HG02943 (cell line): ENCODE results near the gene TNS1.

Source experiments
- ATAC-seq: cut with Tn5 transposase; IDR thresholded peaks from one replicate; pipeline ENCODE4 v1.9.1; 2021; ENCODE audit warnings: mild to moderate bottlenecking, low read depth, moderate library complexity; ENCODE audit not compliant: unreplicated experiment

Gene TNS1

DNA sequence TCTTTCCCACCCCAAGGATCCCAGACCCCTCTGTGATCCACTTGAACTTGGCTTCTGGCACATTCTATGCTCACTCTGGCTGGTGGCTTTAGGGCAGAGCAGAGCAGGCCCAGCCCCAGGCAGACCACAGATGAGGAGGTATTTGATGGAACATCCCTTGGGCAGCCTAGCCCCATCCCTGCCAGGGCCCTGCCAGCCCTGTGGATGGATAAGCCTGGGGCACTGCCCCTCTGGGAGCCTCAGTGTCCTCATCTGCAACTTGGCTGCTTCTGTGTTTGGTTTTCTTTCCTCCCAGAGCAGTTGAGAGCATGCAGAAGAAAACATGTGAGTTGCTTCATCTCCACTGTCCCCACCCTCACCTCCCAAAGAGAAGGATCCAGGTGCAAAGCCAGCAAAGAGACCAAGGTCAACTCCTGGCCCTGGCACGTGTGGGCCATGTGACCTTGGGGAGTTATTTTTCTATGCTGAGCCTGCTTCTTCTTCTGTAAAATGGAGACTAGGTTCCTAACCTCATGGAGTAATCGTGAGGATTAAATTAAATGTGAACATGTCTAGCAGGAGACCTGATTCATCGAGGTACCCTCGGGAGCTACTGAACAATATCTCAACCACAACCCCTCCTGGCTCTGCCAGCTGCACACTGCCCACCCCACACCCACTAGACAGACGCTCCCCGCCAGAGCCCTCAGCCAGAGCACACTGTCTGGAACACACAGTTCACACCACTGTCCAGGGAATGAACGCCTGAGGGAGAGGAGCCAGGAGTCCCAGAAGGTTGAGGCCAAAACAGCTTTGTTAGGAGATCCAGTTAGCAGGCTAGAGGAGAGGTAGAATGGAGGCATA lies 14.6 kb upstream of the TNS1 start:
- ATAC-seq: no peak

GRCh38 chr2:218016810-218017209 lies 14.0 kb upstream of the TNS1 start:
- ATAC-seq: no peak

- no peak for ATAC-seq
These were observed 13.1 kb upstream of the TNS1 start for GRCh38 chr2:218015586-218016521.

- ATAC-seq: no peak
These were observed 12.2 kb upstream of the TNS1 start for GRCh38 chr2:218014706-218015585.

DNA sequence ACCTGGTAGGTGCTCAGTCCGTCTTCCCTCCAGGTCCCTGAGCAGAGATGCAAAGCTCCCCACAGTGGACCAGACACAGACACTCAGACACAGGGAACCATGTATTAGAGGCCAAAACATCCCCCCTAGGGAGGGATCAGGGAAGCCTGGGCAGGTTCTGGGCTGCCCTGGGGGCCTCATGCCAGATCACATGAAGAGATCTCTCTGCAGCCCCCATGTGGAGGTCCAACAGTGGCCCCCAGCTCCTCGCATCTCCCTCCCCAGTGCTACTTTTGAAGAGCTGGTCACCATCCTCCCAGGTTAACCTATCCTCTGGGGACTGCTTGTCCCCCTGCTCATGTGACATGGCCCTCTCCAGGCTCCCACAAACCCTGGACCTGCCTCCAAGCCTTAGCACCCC lies 10.5 kb upstream of the TNS1 start:
- ATAC-seq: no peak

DNA sequence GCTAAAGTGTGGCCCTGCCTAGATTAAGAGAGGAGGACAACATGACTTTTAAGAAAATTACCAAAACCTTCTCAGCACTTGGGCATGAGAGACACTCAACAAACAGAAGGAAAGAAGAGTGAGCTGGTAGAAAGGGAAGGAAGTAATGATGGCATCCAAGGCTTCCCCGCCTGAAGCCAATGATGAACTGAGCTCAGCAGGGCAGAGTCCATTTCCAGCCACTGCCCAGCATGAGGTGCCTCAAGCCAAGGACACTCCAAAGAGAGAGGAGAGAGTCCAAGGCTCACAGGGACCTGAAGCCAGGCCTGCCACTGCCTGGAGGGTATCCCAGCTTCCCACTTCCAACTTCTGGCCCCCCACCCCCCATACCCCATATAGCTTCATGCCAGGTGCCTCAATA lies 9.5 kb upstream of the TNS1 start:
- ATAC-seq: no peak

DNA sequence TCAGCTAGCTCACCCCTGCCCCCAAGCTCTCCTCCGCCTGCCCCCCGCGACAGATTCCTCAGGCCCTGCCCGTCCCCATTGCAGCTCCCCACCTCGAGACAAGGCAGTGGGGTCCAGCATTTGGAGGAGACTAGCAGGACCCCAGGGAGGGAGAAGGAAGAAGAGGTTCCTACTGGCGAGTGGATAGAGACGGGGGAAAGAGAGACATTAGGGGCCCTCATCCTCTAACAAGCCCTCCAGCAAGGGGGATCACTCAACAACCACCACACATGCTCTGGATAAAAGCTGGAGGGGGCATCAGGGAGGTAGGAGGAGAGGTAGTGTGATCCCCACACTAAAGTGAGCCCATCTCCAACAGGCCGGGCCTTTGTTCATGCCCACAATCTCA lies 8.9 kb upstream of the TNS1 start:
- no peak for ATAC-seq

DNA sequence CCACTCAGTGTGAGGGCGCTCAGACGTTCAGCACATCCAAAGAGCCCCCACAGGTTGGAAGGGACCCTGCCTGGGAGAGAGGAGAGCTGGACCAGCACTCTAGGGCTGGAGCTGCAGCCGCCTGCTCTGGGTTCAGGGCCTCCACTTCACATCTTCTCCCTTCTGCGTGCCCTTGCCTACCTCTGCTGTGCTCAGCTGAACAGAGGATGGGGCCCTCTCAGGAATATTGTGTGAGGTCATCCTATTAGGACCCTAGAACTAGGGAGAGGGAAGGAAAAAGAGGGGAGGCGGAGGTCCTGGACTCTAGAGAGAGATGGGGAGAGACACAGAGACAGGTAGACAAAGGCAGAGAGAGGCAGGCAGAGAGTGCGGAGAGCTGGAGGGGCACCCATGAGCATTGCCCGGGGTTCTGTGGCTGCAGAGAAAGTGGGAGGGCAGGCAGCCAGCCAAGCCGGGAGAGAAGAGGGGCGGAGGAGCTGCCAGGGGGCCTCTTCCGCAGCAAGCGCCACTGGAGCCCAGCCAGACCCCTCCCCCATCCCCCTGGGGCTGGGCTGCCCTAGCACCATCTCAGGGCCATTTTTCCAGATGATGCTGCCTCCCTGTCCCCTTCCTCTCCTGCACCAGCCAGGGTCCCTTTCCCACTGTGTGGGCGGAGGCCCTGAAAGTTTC lies 8.3 kb upstream of the TNS1 start:
- no peak for ATAC-seq

GRCh38 chr2:218010140-218010983 lies 7.6 kb upstream of the TNS1 start:
- no peak for ATAC-seq

GRCh38 chr2:218009765-218010139 lies 7.0 kb upstream of the TNS1 start:
- ATAC-seq: no peak

GRCh38 chr2:218009231-218009630 lies 6.4 kb upstream of the TNS1 start:
- no peak for ATAC-seq

DNA sequence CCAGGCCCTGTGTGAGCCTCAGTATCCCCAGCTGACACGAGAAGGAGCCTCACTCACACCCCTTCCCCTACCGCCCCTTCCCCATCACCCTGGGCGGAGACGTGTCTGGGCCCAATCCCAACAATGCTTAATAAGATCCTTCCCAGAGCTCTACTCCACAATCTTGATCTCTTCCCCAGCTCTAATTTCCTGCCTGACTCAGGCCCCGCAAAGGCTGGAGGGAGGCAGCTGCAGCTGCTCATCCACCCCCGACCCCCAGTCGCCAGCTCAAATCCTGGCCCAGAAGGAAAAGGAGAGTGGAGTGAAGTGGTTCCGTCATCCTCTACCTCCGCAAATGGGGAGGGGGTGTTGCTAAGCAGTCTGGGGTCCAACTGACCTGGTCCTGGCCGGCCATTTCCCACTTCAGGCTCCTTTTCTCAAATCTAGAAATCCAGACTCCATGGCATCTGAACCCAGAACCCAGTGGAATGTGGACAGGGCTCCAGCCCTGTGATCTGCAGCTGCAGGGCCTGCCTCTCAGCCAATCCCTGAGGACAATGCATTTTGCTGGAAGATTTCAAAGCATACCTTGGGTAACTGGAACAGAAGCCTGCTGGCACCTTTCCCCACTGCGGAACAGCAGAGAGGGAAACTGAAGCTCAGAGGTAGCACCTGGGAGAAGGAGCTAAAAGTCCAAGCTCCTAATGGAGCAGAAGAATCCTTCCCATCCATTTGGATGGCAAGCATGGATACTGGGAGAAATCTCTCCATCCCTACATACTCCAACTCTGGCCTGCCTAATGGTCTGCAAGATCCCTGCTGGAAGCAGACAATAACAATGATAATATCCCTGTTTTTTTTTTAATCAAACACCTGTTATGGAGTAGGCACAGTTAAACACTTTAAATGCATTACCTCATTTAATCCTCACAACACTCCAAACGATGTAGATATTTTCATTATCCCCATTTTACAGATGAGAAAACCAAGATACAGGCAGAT lies 5.6 kb upstream of the TNS1 start:
- no peak for ATAC-seq

GRCh38 chr2:218006741-218007140 lies 3.9 kb upstream of the TNS1 start:
- no peak for ATAC-seq

DNA sequence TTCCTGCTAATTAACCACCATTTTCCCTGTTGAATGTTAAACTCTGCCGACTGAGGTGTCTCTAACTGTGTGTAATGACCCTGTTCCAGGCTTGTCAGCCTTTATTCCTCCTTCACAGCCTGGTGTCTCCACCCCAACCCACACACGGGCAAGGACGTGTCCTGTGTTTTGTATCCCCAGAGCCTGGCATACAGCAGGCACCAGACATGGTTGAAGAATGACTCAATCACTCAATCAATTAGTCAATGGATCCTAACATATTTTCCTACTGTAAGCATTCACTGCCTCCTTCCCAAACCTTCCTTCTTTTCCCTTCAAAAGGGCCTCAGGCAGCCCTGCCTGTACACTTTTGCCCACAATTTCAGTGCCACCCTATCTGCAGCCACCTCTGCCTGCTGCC lies 2.7 kb upstream of the TNS1 start:
- no peak for ATAC-seq

GRCh38 chr2:218005028-218005427 lies 2.2 kb upstream of the TNS1 start:
- ATAC-seq: no peak

- ATAC-seq: no peak
These were observed 1.2 kb upstream of the TNS1 start for GRCh38 chr2:218003981-218004419.

DNA sequence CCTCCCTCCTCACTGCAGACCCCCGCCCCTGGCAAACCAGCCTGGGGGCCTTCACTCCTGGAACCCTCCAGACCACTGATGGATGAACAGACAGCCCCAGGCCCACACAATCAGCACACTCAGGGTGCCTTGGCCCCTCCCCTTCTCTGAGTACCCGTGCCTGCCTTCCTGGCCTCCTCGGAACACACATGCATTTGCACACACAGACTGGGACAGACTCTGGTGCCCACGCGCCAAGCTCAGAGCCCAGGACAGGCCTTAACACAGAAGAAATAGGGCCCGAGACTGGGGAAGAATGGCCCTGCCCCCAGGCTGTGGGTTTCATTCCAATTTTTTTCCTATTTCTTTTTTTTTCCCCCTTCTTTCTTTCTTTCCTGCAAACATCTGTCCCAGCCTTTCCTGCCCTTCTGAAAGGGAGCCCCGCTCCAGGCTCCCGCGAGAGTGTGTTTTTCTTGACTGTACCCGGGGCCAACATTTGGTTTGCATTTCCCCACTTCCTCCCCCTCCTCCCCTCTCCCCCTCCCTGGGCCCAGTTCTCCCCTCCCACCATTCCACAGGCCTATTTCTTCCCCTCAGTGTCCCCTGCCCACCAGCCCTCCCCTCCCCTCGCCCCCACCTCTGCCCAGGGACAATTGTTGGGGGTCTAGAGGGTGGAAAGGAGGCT lies 618 bp upstream of the TNS1 start:
- no peak for ATAC-seq
